Body of pancreas (tissue), 4 donors: ENCODE data around the gene LAMA2.
"Not testable (repeated sequence)": the region's sequence is repeated elsewhere in the genome, so short reads cannot be mapped to it uniquely, and the experiment has no call there.

Experiments
- POLR2A ChIP-seq, 3 donors: fragments of 450-650 bp; IDR thresholded peaks; one replicate each; pipeline ENCODE4 v1.6.1; 2016; ENCODE audit warnings: antibody characterized with exemption in 3 of 3, mild to moderate bottlenecking in 2 of 3
- TF ChIP-seq, protein P1 (sequence below), 7 experiments: fragments of 450-650 bp in 4 of 7; fragments of 200-600 bp in 3 of 7; sonication (generic) in 3 of 7; IDR thresholded peaks; one replicate each; pipeline ENCODE4 v1.5.1; 2016 to 2019; ENCODE audit warnings: antibody characterized with exemption in 7 of 7

DNA sequence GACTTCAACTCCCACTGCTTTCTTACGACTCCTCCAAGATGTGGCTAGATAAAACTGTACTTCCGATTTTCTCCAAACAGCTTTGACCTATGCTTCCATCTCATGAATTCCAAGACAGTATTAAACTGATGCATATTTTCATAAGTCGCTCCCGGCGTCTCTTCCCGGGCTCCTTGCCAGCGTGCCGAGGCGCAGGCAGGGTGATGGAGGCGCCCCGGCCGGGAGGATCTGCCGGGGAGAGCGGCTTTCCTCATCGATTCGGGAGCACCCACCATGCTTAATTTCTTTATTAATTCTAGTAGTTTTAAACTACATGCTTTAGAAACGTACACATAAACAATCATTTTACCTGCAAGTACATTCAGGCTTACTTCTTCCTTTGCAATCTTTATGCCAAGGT lies 276.3 kb downstream of the LAMA2 start:
- TF ChIP-seq, protein P1, sequence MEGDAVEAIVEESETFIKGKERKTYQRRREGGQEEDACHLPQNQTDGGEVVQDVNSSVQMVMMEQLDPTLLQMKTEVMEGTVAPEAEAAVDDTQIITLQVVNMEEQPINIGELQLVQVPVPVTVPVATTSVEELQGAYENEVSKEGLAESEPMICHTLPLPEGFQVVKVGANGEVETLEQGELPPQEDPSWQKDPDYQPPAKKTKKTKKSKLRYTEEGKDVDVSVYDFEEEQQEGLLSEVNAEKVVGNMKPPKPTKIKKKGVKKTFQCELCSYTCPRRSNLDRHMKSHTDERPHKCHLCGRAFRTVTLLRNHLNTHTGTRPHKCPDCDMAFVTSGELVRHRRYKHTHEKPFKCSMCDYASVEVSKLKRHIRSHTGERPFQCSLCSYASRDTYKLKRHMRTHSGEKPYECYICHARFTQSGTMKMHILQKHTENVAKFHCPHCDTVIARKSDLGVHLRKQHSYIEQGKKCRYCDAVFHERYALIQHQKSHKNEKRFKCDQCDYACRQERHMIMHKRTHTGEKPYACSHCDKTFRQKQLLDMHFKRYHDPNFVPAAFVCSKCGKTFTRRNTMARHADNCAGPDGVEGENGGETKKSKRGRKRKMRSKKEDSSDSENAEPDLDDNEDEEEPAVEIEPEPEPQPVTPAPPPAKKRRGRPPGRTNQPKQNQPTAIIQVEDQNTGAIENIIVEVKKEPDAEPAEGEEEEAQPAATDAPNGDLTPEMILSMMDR (IDR thresholded peaks at IDR 0.05) = not testable (repeated sequence)
- TF ChIP-seq POLR2A (IDR thresholded peaks at IDR 0.05) = not testable (repeated sequence)
